ENCODE measurements around the gene PLXDC2. TPM values are rescaled to one million over a fixed set of nuclear protein-coding genes. Genes with fewer than 3 reads are reported as not detected.

The PLXDC2 gene
- total RNA-seq, 1 donor from 2014 or later = 0.86 TPM

DNA sequence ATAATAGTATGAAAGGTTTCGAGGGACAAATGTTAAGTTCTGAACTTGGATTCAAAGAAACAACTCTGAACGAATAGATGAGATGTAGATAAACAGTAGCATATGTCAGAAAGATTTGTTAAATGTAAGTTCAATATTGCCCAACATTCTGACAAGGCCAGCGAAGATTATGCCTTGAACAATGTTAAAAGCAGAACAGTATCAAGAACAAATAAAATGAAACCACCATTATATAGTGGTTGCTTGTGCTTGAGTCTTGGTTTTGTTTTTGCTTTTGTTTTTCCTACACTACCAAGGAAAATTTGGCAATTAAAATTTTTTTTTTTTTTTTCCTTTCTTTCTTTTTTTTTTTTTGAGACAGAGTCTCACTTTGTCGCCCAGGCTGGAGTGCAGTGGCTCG, 66.4 kb downstream of the PLXDC2 start:
- no peak overlapping the region for H3K4me3 ChIP-seq (ENCODE audit: low read depth, low read length)
- DNase-seq (ENCODE audit: low read depth) = no peak
- TF ChIP-seq, protein P1, sequence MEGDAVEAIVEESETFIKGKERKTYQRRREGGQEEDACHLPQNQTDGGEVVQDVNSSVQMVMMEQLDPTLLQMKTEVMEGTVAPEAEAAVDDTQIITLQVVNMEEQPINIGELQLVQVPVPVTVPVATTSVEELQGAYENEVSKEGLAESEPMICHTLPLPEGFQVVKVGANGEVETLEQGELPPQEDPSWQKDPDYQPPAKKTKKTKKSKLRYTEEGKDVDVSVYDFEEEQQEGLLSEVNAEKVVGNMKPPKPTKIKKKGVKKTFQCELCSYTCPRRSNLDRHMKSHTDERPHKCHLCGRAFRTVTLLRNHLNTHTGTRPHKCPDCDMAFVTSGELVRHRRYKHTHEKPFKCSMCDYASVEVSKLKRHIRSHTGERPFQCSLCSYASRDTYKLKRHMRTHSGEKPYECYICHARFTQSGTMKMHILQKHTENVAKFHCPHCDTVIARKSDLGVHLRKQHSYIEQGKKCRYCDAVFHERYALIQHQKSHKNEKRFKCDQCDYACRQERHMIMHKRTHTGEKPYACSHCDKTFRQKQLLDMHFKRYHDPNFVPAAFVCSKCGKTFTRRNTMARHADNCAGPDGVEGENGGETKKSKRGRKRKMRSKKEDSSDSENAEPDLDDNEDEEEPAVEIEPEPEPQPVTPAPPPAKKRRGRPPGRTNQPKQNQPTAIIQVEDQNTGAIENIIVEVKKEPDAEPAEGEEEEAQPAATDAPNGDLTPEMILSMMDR (conservative IDR thresholded peaks at IDR 0.05; ENCODE audit: low read depth, low read length) = no peak

DNA sequence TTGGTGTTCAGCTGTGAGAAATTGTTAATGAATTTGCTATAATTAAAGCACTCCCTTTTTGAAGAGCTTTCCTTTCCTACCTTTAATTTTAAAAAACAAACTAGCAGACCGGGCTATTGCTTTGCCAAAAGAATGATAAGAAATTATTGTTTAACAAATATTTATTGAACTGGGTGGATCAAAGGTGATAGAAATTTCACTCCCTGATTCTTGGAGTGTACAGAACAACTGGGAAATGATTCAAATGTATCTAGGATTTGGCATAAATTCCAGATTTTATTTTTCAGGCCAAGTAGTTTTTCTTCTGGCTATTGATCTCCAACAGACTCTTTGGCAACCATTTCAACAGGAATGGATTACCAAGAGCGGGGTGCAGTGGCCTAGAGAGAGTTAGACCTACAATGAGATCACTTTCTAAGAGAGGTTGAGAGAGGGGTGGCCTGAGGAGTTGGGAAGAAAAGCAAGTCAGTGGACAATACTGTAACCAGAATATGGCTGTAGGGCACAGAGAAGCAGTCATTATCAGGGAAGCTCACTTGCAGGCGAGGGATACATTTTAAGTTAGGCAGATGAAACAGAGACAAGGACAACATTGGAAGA, 71.9 kb downstream of the PLXDC2 start:
- TF ChIP-seq, protein P1 (conservative IDR thresholded peaks at IDR 0.05; ENCODE audit: low read depth, low read length) = no peak

DNA sequence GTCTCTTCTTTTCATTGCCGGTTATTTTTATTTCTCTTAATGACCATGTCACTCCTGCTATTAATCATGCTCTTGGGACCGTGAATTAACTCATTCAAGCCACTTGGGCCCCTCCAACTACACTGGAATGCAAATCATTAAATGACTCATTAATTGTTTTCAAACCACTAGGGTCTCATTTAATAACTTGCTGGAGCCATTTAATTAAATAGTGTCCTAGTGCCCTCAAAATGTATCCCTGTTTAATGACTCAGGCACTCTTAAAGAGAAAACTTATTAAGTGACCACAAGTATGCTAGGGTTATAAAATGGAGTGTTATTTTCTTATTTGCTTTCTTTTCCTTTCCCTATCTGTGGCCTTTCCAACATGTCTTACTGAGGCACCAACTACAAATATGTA, 73.0 kb downstream of the PLXDC2 start:
- TF ChIP-seq, protein P1 (conservative IDR thresholded peaks at IDR 0.05; ENCODE audit: low read depth, low read length) = no peak
- no peak overlapping the region for H3K4me3 ChIP-seq (ENCODE audit: low read depth, low read length)
- DNase-seq (ENCODE audit: low read depth) = no peak

More for the DNA sequence above, 71.9 kb downstream of the PLXDC2 start:
- no peak for DNase-seq (ENCODE audit: low read depth)
- no peak overlapping the region for H3K4me3 ChIP-seq (ENCODE audit: low read depth, low read length)

DNA sequence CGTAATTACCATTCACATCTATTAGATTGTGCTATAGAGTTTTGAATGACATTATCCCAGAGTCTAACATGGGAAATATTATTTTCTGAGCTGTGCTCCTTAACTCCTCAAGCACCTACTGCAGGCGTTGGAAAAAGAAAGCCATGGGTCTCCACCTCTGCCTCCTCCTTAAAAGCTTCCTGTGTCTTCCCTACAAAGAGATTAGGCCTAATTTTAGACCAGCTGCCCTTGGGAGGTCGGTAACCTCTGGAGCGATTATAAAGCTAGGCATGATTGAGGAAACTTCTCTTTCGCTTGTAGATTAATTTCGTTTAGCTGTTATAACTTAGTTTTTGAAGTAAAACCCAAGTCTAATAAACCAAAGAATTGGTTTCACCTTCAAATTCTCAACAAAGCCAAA, 75.2 kb downstream of the PLXDC2 start:
- TF ChIP-seq, protein P1 (conservative IDR thresholded peaks at IDR 0.05; ENCODE audit: low read depth, low read length) = no peak
- H3K4me3 ChIP-seq (ENCODE audit: low read depth, low read length) = no peak overlapping the region

DNA sequence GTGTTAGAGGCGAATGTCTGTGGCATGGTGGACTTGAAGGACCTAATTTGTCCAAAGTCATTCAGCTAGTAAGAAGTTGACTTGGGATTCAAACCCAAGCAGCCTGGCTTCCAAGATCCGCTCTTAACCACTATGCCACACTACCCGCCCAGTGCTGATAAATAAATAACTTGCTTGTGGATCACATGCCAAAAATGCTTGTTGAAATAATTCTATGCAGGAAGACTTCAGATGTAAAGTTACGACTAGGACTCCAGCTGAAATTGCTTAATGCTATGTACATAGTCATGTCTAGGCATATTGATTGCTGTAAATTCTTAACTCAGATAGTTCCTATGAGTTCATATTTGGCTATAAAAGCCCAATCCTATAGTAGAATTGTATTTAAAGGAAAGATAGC, 76.0 kb downstream of the PLXDC2 start:
- H3K4me3 ChIP-seq (ENCODE audit: low read depth, low read length) = no peak overlapping the region
- DNase-seq (ENCODE audit: low read depth) = no peak
- TF ChIP-seq, protein P1 (conservative IDR thresholded peaks at IDR 0.05; ENCODE audit: low read depth, low read length) = no peak

More for the DNA sequence above, 75.2 kb downstream of the PLXDC2 start:
- no peak for DNase-seq (ENCODE audit: low read depth)

DNA sequence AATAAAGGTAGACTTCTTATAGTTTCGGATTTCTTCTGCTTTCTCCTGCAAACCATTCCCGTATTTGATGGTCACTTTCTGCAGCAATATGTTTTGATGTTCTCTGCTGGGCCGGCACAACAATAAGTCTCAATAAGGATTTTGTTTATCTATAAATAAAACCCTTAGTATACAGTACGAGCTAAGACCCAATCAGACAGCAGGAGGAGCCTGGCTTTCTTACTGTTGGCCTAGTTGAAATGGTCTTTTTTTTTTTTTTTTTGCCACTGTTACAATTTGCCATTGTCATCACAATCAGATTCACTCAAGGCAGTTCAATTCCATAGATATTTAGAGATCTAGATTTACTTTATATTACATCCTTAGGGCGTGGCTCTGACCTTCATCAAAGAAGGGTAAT, 76.4 kb downstream of the PLXDC2 start:
- no peak for DNase-seq (ENCODE audit: low read depth)
- no peak overlapping the region for H3K4me3 ChIP-seq (ENCODE audit: low read depth, low read length)
- TF ChIP-seq, protein P1 (conservative IDR thresholded peaks at IDR 0.05; ENCODE audit: low read depth, low read length) = no peak

DNA sequence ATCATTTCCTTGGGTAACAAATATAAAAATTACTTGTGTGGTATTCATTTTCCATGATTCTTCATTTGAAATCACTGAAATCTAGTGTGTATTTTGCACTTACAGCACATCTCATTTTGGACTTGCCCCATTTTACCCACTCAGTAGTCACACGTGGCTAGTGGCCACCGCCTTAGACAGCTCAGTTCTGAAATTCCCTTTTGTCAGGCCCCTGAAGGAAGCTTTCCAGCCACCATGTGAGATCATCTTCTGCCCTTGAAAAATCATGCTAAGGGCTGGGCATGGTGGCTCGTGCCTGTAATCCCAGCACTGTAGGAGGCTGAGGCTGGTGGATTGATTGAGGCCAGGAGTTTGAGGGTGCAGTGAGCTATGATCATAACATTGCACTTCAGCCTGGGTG, 79.3 kb downstream of the PLXDC2 start:
- H3K4me3 ChIP-seq (ENCODE audit: low read depth, low read length) = no peak overlapping the region
- no peak for DNase-seq (ENCODE audit: low read depth)
- TF ChIP-seq, protein P1 (conservative IDR thresholded peaks at IDR 0.05; ENCODE audit: low read depth, low read length) = no peak

Measured in epithelial cell of proximal tubule (primary cell).